HG02610 (cell line): Measurements from ENCODE around the gene TMEM247.

Experiments used
- ATAC-seq: cut with Tn5 transposase; IDR thresholded peaks from one replicate; pipeline ENCODE4 v1.9.1; 2021; ENCODE audit warnings: mild to moderate bottlenecking, moderate library complexity; ENCODE audit not compliant: unreplicated experiment

The TMEM247 gene

DNA sequence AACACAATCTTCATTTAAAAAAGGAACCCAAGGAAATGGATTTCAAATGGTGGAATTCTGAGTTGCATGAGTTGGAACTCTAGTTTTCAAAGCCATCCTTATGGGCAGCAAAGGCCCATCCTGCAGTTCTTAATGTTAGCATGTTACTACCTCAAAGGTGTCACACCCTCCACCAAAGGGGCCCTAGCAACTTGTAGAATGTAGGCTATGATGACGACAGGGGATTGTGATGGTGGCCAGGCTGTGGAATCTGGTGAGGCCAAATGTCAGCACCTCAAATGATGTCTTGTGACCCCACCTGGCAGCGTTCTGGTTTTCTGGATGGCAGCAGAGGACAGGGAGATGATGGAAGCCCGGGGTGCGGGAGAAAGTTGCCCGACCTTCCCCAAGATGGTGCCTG lies at the start of gene TMEM247:
TMEM247 (plus strand) TSS at position 301 of the 400 bp plus-strand sequence.
- no peak for ATAC-seq

GRCh38 chr2:46430413-46430812 lies 49.0 kb upstream of the TMEM247 start:
- ATAC-seq: no peak

DNA sequence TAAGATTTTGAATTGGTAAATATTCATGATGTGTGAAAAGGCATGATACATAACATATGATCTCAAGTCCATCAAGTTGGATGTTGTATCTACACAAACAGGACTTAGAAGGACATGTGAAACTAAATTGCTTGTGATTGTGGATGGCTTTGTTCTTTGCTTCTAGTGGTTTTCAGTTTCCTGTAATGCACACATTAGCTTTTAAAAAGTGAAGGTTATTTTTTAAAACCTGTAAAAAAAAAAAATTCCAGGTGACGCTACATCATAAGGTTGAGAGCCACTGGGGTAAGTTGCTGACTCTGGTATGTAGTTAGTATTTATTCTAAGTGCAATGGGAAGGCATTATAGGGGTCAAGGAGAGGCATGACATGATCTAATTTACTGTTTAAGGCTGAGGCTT lies 48.4 kb upstream of the TMEM247 start:
- no peak for ATAC-seq

- no peak for ATAC-seq
These were observed 47.7 kb upstream of the TMEM247 start for GRCh38 chr2:46431481-46432235.

- ATAC-seq: no peak
These were observed 44.5 kb upstream of the TMEM247 start for GRCh38 chr2:46434851-46435273.

DNA sequence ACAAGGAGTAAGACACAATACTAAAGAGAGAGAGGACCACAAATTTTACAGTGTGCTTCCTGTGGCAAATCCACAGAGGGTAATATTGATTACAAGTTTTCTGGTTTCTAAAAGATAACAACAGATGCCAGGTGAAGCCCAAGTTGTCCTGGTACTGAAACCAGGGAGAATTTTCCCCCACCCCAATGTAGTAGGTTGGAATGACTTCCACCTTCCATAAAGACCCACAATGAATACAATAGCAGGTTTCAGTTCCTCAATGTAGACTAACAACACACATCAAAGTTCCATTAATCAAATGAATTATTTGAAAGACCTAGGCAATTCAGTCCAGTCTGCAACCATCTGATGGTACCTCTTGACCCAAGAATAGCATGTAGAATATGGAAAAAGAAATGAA lies 44.0 kb upstream of the TMEM247 start:
- ATAC-seq: no peak

DNA sequence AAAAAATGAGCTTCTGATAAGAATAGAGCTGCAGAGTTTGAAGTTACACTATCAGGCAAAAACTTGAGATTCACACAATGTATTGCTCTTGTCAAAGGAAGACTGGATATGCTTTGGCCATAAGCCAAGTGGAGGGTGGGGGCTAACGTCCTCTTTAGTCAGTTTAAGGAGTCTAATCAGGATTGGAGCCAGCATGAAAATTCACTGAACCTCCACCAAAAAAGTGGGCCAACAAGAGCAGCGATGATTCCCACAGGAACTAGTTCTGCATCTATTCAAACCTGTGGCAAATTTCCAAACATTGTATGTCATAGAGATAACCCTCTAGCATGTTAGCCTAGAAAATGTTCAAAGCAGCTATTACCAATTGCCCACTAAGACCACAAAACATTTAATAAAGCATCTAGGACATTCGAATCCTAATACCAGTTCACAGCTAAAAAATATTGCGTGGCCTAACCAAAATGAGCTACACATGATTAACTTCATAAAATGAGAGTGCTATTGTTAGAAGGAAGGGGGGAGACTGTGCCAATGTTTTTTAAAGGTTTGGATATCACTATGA lies 43.5 kb upstream of the TMEM247 start:
- no peak for ATAC-seq

DNA sequence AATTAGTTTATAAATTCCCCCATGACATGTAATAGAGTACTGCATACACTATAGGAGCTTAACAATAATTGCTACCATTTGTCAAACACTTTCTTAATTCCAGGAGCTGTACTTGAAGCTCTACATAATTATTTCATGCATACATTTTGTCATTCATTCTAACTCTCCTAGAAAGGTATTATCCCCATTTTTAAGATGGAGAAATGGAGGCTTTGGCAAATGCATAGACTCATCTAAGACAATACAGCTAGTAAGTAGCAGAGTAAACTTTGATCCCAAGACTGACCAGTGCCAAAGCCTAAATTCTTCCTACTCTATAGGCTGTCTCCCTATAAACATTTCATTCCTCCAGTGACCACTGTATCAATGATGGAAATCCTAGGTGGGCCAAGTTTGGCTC lies 42.6 kb upstream of the TMEM247 start:
- ATAC-seq: no peak

DNA sequence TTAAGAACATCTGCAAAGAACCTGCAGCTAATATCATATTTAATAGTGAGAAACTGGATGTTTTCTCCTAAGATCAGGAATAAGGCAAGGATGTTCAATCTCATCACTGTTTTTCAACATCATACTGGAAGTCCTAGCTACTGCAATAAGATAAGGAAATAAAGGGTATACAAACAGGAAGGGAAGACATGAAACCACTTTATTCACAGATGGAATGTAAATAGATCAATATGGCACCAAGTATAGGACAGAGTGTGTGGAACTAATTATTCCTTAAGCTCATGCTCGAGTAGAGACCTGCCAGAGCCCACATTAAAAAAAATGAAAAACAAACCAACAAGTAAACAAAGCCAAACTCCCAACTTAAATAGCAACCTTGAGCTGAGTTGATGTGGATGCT lies 41.3 kb upstream of the TMEM247 start:
- ATAC-seq: no peak

GRCh38 chr2:46438794-46439193 lies 40.6 kb upstream of the TMEM247 start:
- ATAC-seq: no peak

DNA sequence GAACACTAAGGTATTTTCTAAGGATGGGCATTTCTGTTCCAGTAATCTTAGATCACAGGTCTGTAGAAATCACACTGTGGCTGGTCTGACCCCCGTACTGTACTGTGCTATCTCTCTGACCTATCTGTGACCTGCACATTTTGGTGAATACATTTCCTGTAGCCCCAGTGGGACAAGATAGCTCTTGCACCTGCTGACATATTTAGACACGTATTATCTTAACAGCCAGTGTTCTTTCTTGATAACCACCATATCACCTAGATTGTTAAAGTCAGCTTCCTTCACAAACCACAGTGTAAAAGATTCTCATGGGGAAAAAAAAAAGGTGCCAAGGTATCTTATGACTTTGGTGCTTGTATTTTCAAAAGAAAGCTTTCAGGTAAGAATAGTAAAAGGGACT lies 39.8 kb upstream of the TMEM247 start:
- no peak for ATAC-seq

- no peak for ATAC-seq
These were observed 37.3 kb upstream of the TMEM247 start for GRCh38 chr2:46441838-46442712.

DNA sequence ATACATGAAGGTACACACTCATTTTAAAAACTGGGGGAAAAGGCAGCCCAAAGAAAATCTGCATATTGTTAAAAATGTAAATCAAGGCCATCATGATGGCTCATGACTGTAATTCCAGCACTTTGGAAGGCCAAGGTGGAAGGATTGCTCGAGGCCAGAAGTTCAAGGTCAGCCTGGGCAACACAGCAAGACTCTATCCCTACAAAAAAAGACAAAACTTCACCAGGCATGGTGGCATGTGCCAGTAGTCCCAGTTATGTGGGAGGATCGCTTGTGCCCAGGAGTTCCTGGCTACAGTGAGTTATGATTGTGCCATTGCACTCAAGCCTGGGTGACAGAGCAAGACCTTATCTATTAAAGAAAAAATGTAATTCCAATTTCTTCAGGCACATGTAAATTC lies 34.6 kb upstream of the TMEM247 start:
- no peak for ATAC-seq

- no peak for ATAC-seq
These were observed 33.8 kb upstream of the TMEM247 start for GRCh38 chr2:46445556-46445955.

DNA sequence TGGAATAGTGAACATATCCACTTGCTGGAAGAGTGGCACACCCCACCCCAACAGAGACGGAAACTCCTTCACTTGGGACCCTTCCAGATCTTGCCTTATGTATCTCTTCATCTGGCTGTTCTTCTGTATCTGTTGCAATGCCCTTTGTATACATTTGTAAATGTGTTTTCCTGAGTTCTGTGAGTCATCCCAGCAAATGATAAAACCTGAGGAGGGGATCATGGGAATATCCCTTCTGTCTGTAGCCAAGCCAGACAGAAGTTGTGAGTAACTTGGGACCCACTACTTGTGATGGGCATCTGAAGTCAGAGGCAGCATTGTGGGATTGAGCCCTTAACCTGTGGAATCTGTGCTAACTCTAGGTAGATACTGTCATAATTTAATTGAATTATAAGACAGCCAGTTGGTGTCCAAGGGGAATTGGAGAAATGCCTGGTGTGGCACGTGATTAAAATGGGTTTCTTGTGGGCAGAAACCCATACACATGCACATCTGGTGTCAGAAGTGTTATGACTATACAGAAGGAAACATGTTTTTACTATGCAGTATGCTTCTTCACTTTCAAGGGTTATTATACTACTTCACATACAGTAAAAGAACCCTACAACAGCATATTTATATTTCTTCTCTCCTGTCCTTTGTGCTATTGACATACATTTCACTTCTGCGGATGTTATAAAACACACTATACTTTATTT lies 32.3 kb upstream of the TMEM247 start:
- ATAC-seq: no peak

DNA sequence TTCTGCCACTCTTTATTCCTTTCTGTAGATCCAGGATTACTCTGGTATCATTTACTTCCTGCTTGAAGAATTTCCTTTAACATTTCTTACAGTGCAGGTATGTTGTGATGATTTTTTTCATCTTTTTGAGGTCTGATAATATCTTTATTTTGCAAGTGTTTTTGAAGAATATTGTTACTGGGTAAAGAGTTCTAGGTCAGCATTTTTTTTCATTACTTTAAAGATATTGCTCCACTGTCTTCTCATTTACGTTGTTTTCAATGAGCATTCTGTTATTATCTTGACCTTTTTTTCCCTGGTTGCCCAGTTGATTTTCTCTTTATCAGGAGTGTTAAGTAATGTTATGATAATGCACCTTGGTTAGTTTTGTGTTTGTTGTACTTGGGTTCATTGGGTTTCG lies 31.7 kb upstream of the TMEM247 start:
- ATAC-seq: no peak

DNA sequence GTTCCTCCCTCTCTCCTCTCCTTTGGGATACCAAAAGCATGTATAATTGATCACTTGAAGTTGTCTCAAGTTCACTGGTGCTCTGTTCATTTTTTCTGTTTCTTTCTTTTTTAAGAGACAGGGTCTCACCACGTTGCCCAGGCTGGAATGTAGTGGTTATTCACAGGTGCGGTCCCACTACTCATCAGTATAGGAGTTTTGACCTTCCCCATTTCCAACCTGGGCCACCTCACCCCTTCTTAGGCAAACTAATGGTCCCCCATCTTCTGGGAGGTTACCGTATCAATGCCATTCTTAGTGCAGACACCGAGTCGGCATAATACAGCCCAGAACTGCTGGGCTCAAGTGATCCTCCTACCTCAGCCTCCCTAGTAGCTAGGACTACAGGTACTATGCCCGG lies 31.3 kb upstream of the TMEM247 start:
- ATAC-seq: no peak

- no peak for ATAC-seq
These were observed 30.7 kb upstream of the TMEM247 start for GRCh38 chr2:46448641-46449040.

DNA sequence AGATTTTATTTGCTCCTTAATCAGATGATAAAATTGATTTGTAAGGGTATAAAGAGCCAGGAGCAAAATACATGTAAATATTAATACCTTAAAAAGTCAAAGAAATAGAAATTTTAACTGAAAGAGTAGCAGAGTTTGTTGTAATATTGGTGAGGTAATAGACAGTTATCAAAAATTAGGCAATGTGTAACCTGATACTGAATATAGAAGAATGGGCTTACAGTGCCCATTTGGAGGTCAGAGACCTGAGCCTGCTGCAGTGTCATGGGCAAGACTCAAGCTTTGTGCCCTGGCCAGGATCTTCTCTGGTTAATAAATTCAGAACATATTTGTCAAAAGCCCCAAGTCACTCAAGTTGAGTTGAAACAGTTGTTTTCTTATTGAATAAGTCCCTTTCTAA lies 29.7 kb upstream of the TMEM247 start:
- no peak for ATAC-seq

GRCh38 chr2:46451131-46451711 lies 28.1 kb upstream of the TMEM247 start:
- no peak for ATAC-seq

- no peak for ATAC-seq
These were observed 22.6 kb upstream of the TMEM247 start for GRCh38 chr2:46456789-46457188.
